GM12891 (cell line): Measurements from ENCODE around the gene CDC20B.

Experiments used
- PAX5 ChIP-seq: IDR thresholded peaks from 2 replicates; pipeline ENCODE4 v1.6.1; 2011; ENCODE audit warnings: low read length, moderate library complexity, mild to moderate bottlenecking; ENCODE audit not compliant: insufficient read depth, severe bottlenecking
- POLR2A ChIP-seq: IDR thresholded peaks from 2 replicates; pipeline ENCODE4 v1.6.1; 2011; ENCODE audit warnings: low read depth, low read length, control low read depth
- POLR2AphosphoS5 ChIP-seq: IDR thresholded peaks from 2 replicates; pipeline ENCODE4 v1.6.1; 2011; ENCODE audit warnings: low read depth, low read length, control low read depth
- SPI1 ChIP-seq: IDR thresholded peaks from 2 replicates; pipeline ENCODE4 v1.6.1; 2011; ENCODE audit warnings: low read depth, low read length, control low read depth
- TAF1 ChIP-seq: IDR thresholded peaks from 2 replicates; pipeline ENCODE4 v1.6.1; 2011; ENCODE audit warnings: low read depth, low read length, control low read depth

- TF ChIP-seq POLR2A (no peak), POLR2AphosphoS5 (no peak), PAX5 (no peak), TAF1 (no peak), SPI1 (no peak)
These were observed 101.6 kb downstream of the CDC20B start for GRCh38 chr5:55071413-55071812.
